Testis (tissue), 2 donors: ENCODE measurements around the gene ACVRL1.

ENCODE experiments used
- POLR2A ChIP-seq: fragments of 450-650 bp; IDR thresholded peaks from one replicate; pipeline ENCODE4 v1.6.1; 2017; ENCODE audit warnings: antibody characterized with exemption, mild to moderate bottlenecking, moderate library complexity
- TF ChIP-seq, protein P1 (sequence below), 3 experiments: fragments of 450-650 bp in 2 of 3; fragments of 200-600 bp in 1 of 3; sonication (generic) in 1 of 3; IDR thresholded peaks; one replicate each; pipeline ENCODE4 v1.5.1; 2016 to 2019; ENCODE audit warnings: antibody characterized with exemption in 3 of 3, mild to moderate bottlenecking in 2 of 3, moderate library complexity in 1 of 3

GRCh38 chr12:51922762-51923505 lies 15.6 kb downstream of the ACVRL1 start:
- TF ChIP-seq, protein P1, sequence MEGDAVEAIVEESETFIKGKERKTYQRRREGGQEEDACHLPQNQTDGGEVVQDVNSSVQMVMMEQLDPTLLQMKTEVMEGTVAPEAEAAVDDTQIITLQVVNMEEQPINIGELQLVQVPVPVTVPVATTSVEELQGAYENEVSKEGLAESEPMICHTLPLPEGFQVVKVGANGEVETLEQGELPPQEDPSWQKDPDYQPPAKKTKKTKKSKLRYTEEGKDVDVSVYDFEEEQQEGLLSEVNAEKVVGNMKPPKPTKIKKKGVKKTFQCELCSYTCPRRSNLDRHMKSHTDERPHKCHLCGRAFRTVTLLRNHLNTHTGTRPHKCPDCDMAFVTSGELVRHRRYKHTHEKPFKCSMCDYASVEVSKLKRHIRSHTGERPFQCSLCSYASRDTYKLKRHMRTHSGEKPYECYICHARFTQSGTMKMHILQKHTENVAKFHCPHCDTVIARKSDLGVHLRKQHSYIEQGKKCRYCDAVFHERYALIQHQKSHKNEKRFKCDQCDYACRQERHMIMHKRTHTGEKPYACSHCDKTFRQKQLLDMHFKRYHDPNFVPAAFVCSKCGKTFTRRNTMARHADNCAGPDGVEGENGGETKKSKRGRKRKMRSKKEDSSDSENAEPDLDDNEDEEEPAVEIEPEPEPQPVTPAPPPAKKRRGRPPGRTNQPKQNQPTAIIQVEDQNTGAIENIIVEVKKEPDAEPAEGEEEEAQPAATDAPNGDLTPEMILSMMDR (IDR thresholded peaks at IDR 0.05), result no peak
- TF ChIP-seq POLR2A, result no peak
